ENCODE data around the gene CDH13.

CDH13 gene

GRCh38 chr16:83799336-83799735, 1172.6 kb downstream of the CDH13 start:
- FAIRE-seq = no peak

DNA sequence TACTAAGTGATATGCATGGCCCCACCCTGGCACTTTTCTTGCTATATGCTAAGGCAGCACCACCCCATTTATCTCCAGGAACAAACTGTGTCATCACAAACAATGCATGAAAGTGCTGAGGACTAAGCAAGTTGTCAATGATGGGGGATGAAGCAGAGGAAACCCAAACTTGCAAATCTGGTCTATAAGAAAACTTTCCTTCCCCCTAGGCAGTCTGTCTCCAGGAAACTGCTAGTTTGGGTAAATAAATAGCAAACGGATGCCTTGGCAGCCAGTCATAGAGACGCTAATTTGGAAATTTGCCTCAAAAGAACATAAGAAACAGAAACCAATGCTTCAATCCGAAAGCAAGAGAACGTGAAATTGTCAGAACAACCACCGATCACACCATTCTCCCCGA, 1175.4 kb downstream of the CDH13 start:
- no peak for FAIRE-seq

DNA sequence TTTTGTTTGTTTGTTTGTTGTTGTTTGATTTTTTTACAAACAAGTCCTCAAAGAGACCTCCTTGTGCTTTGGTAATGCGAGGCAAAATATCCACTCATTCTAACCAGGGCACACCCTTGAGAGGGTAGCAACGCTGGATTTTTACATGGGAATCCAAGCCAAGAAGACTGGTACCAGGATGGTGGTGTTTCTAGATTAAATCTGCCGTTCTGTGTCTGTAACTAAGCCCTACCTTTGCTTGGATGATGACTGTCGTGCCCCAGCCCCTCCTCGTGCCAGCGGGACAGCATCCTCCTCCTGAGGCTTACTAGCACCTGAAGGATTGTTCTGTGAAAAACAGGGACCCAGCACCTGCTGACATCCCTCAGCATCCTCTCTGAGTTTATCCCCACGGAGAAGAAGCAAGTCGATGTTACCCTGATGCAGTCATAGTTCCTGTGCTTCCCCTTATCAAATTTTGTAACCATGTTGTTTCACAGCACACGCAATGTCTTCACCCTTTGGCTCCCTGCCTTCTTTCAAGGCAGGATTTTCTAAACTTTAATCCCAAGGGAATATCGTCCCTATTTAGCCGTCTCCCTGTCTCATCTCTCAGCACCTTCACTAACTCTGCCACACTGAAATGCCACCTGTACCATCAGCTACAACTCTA, 1175.9 kb downstream of the CDH13 start:
- FAIRE-seq = no peak

- FAIRE-seq = no peak
These were observed 1177.0 kb downstream of the CDH13 start for GRCh38 chr16:83803811-83804210.

DNA sequence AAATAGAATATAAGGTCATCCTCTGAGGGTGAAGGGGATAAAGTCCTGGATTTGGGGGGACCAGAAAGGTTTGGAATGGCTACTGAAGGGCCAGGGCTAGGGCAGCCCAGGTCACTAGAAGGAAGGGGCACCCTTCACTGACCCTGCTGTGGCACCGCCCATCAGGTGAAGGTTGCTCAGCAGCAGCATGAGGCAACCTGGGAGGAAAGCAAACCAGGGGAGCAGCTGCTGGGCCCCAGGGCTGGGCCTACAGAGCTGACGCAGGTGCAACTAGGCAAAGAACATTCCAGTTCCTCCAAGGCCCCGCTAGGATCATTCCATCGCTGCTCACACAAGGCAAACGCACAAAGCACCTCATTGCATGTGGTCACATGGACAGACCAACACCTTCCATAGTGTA, 1177.6 kb downstream of the CDH13 start:
- FAIRE-seq = no peak

DNA sequence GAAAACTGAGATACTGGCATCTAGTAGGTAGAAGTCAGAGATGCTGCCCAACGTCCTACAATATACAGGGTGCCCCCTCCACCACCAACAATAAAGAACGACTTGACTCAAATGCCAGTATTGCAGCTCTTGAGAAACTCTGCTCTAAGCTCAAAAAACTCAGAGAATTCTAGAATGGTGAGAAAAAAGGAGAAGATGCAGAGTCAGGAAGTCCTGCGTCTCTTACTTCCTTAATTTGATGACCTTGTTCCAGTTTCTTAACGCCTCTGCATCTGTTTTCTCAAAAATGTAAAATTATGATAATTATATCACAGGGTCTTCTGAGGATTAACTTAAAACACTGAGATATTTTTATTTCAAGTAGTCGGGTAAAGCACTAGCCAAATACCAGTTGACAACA, 1179.3 kb downstream of the CDH13 start:
- no peak for FAIRE-seq

- no peak for FAIRE-seq
These were observed 1180.0 kb downstream of the CDH13 start for GRCh38 chr16:83806731-83807130.

GRCh38 chr16:83807327-83807709, 1180.5 kb downstream of the CDH13 start:
- no peak for FAIRE-seq

- FAIRE-seq = peak; percentile 78
These were observed 1181.2 kb downstream of the CDH13 start, which contains the start of gene HSBP1 for GRCh38 chr16:83807710-83808572. Gene HSBP1, plus strand, starts transcription at chr16:83807978. Its CDS starts 99 bp downstream, at chr16:83808077.

DNA sequence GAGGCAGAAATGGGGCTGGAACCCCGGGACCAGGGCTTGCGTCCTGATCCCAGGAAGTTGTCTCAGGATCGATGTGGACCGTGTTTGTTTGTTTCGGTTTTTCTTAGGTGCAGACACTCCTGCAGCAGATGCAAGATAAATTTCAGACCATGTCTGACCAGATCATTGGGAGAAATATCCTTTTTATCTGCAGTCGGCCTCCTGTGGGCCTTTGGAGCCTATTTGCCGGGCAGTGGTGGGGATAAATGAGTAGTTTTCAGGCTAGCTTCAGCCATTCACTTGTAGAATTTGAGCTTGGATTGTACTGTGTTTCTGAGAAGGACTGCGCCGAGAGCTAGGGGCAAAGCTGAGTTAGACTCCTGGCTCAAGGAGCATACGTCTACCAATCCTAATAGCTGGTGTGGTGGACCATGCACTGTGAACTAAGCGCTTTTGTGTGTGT, 1181.8 kb downstream of the CDH13 start:
- FAIRE-seq = no peak

DNA sequence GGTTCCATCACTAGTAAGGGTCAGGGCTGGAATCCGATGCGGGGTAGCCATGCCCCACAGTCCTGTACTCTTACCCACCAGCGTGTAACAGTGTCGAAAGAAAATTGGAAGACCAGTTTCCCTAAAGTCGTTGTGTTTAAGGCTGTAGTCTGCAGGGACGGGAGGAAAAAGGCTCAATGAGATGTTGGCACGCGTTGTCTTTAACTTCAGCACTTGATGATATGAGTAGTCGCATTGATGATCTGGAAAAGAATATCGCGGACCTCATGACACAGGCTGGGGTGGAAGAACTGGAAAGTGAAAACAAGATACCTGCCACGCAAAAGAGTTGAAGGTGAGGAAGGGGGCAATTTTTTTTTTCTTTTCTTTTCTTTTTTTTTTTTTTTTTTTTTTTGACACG, 1182.3 kb downstream of the CDH13 start:
- no peak for FAIRE-seq

DNA sequence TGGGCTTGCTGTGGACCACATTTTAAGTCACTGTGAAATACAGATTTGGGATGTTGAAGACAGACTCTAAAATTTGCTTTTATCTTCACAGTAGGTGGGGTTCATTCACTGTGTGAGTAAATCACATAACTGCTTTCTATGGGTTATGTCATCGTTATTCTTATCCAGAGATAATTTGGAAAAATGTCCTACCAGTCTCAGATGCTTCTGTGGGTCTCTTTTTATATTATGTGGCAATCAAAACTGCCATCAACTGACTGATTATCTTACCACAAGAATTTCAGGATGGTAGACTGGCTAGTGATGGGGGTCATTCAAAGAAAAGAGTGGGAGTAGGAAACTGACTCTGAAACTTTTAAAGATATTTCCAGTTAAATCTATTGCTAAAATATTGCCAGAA, 1184.1 kb downstream of the CDH13 start:
- FAIRE-seq = no peak

- no peak for FAIRE-seq
These were observed 1187.3 kb downstream of the CDH13 start for GRCh38 chr16:83813823-83814658.

GRCh38 chr16:83814659-83814985, 1187.9 kb downstream of the CDH13 start:
- no peak for FAIRE-seq

GRCh38 chr16:83817022-83817421, 1190.3 kb downstream of the CDH13 start:
- no peak for FAIRE-seq

GRCh38 chr16:83818276-83818675, 1191.5 kb downstream of the CDH13 start:
- no peak for FAIRE-seq

DNA sequence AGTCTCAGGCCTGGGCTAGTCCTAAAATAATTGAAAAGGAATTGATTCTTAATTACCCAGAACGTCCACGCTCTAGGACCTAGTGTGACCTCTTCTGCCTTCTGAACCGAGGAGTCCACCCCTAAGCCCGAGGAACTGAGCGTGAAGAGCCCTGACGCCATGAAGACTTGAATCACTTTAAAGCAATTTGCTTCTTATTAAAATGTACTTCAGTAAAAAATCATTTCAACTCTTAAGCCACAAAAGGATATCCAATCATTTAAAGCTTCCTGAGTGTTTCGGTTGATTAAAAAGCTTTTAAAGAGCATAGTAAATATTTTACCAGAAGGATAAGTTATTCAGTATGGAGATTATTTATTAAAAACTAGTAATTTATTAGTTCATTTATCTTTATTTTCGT, 1192.6 kb downstream of the CDH13 start:
- FAIRE-seq = no peak

DNA sequence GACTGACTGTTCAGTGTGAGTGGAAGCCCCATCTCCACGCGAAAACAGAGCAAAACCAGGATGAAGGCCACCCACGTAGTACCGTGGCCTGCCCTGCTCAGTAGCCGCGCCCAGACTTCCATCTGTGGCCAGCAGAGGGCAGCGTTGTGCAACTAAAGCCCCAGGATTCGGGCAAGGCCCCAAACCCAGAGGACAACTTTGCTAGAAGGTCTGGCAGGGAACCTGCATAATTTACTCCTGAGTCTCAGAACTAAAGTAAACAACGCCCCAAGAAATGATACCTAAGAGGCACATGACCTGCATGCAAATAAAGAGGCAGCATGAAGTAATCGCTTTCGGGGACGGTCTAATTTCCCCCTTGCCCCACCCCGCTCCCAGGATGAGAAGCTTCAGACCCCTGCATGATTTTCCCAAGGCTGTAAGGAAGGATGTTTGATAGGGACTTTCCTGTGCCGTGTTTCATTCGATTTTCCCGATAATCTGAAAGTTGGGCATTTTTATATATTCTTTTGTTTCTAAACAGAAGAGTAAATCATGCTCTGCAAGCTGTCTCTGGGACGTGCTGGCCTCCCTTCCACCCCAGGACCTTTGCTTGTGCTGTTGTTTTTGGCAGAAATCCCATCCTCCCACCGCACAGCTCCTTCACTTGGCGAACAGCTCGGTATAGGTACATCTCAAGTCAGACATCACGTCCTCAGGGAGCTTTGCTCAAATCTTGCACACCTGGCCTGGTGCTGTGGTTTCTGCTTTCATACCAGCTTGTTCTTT, 1199.6 kb downstream of the CDH13 start:
- FAIRE-seq = no peak

DNA sequence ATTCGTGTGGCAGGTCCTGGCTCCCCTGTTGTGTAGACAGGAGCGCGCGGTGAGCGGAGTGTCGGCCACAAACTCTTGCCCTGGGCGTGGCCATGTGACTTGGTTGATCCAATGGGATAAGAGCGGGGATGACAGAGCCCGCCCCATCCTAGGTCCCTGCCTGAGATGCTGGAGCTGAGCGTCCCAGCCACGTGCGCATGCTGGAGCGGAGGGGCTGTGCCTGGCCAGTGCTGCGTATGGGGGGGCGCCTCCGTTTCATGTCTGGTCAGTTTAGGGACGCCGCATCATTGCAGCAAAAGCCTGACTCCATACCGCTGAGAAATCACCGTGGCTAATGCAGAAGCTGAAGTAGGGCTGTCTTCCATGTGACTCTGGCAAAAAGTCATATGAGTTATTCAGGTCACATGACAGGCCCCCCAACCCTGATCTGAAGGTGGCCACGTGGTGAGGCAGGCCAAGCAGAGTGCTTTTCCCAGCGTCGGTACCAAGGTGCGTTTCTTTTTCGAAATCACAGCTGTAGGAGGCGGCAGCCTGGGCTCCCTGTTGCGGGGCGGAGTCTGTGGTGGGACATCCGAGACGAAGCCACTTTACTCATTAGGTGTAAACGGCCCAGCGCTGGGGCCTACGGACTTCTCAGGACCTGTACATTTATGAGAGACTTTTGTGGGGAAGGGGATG, 1203.5 kb downstream of the CDH13 start:
- no peak for FAIRE-seq

- FAIRE-seq = no peak
These were observed 1204.1 kb downstream of the CDH13 start for GRCh38 chr16:83830769-83831455.

DNA sequence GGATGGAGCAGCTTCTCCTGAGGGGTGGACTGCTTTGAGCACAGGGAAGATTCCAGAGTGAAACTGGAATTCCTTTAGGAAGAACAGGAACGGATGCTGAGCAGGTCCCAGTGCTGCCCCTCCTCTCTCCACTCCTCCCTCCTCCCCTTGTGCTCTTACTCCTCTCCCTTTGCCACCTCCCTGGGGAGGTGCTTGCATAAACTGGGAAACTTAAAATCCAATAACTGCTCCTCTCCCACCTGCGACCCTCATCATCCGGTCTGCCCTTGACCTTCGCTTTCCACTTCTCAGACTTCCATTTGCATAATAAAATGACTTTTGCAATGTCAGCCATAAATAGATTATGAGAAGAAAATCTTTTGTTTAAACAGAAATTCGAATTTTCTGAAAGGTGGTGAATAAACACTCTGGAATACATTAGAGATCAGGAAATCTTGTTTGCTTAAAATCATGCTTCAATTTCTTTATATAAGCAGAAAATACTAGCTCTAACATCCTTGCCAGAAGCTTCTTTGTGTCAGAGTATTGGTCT, 1204.8 kb downstream of the CDH13 start:
- FAIRE-seq = no peak
